ENCODE data around the gene OPTN.
"Not testable (repeated sequence)": the region's sequence is repeated elsewhere in the genome, so short reads cannot be mapped to it uniquely, and the experiment has no call there.

Gene OPTN

DNA sequence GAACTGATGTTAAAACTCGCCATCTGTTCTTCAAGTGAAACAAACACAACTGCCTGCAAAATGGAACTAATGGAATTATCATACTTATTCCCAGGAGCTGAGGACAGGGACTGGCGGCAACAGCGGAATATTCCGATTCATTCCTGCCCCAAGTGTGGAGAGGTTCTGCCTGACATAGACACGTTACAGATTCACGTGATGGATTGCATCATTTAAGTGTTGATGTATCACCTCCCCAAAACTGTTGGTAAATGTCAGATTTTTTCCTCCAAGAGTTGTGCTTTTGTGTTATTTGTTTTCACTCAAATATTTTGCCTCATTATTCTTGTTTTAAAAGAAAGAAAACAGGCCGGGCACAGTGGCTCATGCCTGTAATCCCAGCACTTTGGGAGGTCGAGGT lies 36.7 kb downstream of the OPTN start:
- no peak for DNase-seq

DNA sequence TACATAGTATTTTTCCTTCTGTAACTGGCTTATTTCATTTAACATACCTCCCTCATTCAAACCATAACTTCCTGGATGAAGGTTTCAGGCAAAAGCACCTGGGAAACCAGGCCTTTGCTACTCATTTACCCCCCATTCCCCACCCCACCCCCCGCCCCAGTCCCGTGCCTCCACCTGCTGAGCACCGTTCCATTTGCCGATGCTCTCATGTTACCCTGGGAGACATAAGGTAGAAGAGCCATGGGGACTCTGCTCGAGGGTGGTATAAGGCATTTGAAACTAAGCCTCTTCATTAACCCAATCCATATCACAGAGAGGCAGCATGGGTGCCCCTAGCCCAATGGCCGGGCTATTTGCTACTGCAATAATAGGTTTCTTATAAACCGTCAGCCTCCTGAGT lies 39.2 kb downstream of the OPTN start:
- no peak for DNase-seq

DNA sequence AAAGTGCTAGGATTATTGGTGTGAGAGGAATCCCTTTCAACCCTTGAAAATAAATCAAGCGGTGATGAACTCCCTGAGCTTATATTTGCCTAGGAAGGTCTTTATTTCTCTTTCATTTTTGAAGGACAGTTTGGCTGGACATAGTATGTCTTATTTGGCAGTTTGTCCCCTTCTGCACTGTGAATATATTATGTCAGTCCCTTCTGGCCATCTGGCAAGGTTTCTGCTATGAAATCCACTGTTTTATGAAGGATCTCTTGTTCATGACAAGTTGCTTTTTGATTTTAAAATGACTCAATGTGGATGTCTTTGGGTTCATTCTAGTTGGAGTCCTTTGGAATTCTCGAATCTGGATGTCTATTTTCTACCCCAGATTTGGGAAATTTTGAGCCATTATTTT lies 39.7 kb downstream of the OPTN start:
- DNase-seq: no peak

DNA sequence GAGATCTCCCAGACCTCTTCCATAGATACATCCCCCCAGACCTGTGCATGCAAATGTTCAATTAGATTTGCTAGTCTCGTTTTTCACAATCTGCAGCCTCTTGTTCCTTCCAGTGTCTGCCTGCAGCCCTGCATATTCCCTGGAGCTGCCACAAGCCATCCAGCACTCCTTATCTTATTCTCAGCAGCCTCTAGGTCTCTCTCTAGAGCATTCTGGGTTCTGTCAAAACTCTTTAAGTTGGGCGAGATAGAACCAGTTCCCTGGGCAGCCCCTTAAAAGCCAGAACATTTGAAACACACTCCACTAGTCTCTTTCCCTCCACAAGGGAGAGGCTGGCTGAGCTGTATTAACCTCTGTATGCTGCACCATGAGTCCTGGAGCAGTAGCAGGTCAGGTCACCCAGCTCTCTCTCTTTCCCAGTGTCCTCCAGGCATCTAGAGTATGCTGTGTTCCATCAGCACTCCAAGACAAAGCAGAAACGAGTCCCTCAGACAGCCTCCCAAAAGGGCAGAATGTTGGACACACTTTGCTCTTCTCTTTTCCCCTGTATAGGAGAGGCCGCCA lies 40.7 kb downstream of the OPTN start:
- DNase-seq: no peak

DNA sequence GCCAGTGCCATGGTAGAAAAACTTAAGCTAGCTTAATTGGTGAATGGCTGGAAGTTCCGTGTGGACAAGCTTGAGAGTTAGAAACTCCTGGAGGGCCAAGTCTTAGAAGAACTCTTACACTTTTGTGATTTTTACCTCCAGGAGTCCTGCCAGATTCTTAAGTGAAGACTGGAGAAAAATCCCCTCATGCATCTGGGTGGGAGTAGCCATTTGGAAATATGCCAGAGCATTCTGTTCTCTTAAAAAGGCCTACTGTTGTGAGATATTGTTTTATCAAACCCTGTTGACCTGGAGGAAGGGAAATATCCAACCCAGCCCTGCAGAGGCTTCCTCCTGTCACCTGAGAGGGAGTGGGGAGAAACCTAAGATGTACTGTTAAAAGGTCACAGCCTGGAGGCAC lies 43.8 kb downstream of the OPTN start:
- DNase-seq: no peak

DNA sequence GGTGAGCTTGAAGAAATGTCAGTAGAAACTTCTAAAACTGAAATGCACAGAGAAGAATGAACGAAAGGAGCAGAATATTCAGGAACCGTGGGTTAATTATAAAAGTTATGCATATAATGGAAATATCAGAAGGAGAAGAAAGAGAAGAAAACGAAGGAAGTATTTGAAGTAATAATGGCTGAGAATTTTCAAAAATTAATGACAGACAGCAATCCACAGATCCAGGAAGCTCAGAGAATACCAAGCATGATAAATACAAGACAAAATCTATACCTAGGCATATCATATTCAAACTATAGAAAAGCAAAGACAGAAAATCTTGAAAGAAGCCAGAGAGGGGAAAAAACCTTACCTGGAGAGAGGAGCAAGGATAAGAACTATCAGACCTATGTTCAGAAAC lies 44.9 kb downstream of the OPTN start:
- no peak for DNase-seq

DNA sequence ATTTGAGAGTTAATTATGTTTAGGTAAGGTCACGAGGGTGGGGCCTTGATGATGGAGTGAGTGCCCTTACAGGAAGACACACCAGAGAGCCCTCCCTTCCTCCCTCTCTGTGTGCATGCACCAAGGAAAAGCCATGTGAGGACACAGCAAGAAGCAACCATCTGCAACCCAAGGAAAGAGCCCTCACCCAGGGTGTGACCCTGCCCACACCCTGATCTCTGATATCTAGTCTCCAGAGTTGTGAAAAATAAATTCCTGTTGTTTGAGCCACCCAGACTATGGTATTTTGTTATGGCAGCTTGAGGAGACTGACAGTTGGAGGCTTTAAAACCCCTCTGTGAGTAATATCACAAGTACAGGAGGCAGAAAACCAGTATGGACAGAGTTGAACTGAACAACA lies 46.4 kb downstream of the OPTN start:
- DNase-seq: no peak

DNA sequence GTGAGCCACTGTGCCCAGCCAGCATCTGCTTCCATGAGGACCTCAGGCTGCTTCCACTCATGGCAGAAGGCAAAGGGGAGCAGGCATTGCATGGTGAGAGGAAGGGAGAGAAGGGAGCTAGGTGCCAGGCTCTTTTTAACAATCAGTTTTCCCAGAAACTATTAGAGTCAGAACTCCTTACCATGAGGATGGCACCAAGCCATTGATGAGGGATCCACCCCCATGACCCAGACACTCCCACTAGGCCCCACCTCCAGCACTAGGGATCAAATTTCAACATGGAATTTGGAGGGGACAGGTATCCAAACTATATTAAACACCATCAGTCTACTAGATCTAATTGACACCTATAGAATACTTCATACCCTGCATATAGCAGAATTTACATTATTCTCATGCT lies 47.2 kb downstream of the OPTN start:
- no peak for DNase-seq

DNA sequence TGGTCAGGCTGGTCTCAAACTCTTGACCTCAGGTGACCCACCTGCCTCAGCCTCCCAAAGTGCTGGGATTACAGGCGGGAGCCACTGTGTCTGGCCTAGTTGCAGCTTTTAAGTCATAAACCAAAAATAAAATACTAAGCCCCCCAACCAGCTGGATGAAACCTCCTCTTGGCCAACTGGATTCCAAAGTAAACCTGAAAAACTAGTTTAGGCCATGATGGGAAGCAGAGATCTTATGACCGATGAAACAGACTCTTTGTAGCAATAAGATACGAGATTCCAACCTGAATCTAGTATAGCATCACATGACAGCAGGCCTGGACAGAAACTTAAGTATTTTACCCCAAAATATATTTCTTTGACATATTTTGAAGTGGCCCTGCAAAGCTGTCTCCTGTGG lies 52.3 kb downstream of the OPTN start:
- no peak for DNase-seq

DNA sequence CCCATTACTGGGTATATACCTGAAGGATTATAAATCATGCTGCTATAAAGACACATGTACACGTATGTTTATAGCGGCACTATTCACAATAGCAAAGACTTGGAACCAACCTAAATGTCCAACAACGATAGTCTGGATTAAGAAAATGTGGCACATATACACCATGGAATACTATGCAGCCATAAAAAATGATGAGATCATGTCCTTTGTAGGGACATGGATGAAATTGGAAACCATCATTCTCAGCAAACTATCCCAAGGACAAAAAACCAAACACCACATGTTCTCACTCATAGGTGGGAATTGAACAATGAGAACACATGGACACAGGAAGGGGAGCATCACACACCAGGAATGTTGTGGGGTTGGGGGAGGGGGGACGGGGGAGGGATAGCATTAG lies 55.9 kb downstream of the OPTN start:
- not testable (repeated sequence) for DNase-seq

DNA sequence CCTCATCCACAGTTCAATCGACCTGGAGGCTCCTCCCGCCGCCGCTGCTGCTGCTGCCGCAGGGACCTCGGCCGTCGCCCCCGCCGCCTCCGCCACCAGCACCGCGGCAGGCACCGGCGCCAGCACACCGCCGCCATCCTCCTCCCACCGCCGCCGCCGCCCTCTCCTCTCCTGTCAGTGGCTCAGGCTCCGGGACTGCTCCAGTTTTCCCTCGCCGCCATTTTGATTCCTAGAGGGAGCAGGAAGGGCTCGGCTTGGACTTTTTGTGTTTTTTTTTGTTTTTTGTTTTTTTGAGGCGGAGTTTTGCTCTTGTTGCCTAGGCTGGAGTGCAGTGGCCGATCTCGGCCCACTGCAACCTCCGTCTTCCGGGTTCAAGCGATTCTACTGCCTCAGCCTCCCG lies 58.4 kb downstream of the OPTN start:
- no peak for DNase-seq

DNA sequence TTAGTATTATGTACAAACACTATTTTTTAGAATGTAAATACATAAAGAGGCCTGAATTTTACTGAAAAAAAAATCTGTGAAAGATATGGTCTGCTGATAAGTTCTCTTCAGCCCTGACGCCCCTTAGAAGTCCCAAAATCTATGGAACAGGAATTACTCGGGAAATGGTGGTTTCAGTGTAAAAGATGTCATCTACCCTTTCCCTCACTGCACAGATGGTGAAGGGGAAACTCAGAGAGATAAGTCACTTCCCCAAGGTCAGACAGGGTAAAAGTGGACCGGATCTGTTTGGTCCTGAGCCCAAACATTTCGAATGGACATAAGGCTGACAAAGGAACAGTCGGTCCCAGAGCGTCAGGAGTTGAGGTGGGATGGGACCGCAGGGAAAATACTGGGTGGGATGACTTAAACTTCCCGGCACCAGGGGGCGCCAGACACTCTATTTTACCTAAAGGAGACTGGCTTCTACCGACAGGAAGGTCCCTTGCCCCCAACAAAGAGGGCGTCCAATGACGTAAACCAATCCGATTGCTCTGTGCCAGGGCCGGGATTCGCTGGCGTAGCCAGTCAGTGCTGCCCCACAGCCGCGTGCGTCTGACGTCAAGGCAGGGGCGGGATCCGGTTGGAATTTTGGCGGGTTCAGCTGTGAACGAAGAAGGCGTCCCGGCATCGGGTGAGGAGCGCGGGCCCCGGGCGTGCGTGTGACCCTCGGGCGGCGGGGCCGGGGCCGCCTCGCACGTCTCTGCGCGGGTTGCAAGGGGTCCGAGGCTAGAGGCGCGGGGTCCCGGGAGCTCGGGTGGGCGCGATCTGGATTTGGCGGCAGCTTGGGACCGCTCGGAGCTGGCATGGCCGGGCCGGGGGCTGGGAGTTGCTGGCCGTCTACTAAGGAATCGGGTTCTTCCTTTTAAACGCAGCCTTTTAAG lies 61.2 kb downstream of the OPTN start, which contains the start of gene MCM10:
Gene MCM10 (plus strand): TSS at position 625 of the 923 bp plus-strand sequence. CDS start 2,645 bp downstream, outside the sequence.
- DNase-seq: peak; percentile 81

DNA sequence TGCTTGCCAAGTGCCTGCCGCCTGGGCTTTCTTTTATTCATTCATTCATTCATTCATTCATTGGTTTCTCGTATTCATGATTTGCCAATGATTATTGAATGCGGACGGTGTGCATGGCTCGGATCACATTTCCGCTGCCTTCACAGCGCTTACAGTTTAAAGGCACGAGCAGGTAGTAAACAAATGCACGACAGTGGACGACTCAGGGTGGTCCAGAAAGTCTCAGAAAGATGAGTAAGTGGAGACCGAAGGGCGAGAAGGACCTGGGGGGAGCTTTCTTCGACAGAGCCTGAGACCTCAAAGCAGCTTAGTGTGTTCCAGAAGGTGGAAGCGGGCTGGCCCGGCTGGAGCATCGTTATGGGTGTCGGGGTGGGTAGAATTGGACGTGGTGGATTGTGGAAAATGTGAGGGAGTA lies 61.9 kb downstream of the OPTN start:
- no peak for DNase-seq

DNA sequence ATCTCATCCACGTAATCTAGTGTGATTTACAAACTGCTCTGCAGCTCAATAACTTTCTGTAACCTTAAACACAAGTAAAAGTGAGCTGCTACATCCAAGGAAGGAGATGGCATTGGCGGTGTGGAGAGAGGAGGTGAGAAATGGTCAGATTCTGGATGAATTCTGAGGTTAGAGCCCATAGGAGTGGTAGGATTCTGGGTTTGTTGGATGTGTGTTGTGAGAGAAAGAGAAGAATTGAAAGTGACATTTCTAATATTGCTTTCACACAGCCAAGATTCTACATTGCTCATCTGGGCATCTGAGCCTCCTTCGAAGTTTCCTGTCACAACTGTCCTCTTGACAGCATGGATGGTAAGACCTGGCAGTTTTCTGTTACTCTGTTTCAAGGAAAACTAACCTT lies 63.9 kb downstream of the OPTN start:
- DNase-seq: no peak

DNA sequence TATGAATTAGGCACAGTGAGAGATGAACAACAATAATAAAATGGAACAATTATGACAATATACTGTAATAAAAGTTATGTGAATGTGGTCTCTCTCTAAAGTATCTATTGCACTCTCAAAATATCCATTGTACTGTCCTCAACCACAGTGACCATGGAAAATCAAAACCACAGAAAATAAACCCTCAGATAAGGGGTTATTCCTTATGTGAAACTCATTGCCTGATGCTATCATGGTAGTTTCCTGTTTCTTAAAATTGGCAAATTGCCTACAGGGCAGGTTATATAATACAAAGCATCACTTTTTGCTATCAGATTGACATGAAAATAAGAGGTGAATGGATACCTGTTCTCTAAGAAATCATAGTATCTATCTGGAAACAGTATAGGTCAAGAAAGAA lies 65.2 kb downstream of the OPTN start:
- no peak for DNase-seq

DNA sequence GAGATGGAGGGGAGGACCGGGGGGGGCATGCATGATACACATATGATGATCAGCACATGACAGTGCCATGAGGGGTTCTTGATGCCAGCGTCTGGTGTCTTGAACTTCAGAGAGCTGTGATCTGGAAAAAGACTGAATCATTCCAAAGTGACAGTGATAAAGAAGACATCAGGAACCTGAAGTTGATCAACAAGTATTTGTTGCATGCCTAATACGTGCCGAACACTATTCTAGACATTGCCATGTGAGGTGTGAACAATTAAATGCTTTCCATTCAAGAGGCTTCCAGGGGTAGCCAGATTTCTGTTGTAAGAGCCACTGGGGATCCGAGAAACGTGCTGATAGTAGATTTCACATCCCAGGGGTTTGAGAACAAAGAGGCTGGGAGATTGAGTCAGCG lies 67.6 kb downstream of the OPTN start:
- no peak for DNase-seq

DNA sequence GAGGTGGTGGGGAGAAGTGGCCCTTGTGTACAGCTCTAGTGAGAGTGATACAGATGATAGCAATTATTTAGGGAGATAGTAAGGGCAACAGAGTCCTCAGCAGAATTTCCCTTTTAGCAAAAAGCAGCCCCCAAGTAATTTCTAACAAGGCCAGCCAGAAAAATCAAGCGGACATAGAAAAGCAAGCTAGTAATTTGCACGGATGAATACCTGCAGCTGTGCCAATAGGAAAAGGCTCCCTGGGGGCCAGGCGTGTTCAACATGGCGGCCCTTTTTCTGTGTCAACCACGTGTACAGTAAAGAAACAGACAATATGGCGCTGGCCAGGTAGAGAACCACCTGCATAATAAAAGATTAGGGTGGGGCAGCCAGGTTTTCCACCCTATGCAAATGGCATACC lies 68.8 kb downstream of the OPTN start:
- no peak for DNase-seq

DNA sequence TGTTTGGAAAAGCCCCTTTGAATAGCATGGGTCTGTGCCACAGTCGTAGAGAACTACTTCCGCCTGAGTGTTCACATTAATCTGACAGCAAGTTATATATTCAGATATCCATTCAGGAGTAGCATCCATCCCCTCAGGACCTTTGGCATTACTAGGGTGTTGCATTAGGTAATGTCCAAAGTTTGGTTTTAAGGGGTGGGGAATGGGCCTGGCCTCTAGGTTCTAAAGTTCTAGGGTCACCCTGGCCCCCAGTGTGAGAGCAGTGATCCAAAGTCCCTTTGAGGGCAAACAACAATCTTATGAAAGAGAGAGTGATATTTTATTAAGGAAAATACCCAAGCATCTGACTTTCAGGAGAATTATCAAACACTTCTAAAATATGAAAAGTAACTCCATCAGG lies 73.7 kb downstream of the OPTN start:
- DNase-seq: no peak

DNA sequence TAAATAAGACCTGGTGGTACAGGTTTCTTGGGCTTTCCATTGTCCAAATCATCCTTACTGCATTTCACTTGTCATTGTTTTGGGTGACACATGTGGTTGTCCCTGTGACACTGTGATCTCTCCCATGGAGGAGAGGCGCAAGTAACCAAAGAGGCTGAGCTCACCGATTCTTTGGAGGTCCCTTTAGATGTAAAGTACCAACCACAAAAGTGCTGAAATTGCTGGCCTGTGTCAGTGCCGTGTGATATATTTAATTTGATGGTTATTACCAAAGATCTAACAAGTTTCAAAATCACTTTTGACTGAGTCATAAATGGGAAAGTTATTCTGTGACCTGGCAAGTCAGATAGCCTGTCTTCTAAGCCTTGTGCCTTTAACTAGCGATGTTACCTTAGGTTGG lies 80.8 kb downstream of the OPTN start:
- DNase-seq: no peak

DNA sequence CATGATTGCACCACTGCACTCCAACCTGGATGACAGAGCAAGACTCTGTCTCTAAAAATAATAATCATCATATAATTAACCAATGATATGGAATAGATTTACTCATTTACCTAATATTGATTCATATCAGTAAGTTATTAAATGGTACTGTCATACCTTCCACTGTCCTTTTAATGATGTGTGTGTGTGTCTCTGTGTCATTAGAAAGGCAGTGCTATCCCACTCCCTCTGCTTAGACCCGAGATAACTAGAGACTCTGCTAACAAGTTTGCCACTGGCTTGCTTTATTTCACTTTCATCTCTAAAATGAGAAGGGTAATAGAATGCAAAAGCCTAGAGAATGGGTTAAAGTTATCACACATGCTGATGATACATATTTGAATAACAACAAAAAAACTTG lies 82.5 kb downstream of the OPTN start:
- DNase-seq: no peak

DNA sequence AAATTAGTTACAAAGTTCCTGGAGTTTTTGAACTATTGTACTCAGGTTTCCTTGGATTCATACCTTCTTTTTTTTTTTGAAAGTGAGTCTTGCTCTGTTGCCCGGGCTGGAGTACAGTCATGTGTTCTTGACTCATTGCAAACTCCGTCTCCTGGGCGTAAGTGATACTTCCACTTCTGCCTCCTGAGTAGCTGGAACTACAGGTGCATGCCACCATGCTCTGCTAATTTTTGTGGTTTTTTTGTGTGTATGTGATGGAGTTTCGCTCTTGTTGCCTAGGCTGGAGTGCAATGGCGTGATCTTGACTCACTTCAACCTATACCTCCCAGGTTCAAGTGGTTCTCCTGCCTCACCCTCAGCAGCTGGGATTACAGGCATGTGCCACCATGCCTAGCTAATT lies 83.7 kb downstream of the OPTN start:
- DNase-seq: no peak

DNA sequence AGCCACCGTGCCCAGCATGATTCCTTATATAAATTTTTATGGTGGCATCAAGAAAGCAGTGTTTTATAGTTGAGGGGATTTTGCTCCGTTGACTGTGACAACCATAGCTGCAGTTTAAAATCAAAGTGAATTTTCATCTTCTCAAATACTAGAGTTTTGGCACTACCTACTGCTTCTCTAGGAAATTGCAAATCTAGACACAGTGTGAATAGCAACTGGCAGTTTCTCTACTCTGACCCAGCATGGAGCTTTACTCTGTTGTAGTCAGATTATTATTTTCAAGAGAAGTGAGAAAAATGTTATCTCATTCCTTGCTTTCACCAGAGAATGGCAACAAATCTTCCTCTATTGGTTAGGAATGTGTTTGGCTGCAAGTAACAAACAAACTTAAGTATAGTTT lies 84.3 kb downstream of the OPTN start:
- no peak for DNase-seq

DNA sequence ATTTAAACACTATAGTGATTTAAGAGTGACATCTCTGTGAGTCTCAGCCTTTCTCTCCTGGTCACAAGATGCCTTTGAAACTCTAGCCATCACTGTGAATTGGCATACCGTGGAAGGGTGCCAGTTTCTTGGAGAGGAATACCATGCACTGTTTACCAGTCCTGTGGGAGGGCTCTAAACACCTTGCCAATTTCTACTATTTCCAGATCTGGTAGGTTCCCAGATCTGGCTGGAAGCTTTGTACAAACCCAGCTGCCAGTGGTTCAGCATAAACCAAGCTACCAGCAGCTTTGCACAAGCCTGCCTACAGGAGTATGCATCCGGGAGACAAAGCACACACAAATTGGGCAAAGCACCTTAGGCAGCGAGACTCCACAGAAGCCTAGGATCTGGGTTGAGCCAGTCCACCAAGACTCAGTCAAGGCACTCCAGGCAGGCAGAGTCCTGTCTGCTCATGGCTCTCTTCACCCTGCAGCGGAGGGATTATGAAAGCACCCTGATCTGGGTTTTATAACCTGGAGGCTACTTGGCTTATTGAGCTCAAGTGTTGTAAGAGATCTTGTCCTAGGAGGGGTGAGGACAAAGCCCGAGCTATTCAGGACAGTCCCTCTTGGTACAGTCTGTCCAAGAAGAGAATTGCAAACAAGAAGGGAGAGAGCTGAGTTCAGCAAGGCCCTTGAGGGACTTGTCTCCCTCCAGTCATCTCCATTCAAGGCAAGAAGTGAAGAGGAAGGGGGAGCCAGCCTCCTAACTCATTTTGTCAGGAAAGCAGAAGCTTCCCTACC lies 85.0 kb downstream of the OPTN start:
- DNase-seq: no peak

DNA sequence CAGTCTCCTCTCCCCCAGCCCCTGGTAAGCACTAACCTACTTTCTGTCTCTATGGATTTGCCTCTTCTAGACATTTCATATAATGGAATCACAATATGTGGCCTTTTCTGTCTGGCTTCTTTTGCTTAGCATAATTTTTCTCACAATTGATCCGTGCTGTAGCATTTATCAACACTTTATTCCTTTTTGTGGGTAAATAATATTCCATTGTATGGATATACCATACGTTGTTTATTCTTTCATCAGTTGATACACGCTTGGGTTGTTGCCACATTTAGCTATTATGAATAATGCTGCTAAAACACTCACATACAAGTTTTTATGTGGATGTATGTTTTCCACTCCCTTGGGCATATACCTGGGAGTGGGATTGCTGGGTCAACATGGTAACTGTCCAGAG lies 87.2 kb downstream of the OPTN start:
- no peak for DNase-seq

Measured in NCI-H1417 treated with DMSO at 0.1 percent for 48 hours (cell line).